HG03558 (cell line): ENCODE data around the gene CPPED1.

ENCODE experiments used
- ATAC-seq: cut with Tn5 transposase; IDR thresholded peaks from one replicate; pipeline ENCODE4 v1.9.1; 2021; ENCODE audit warnings: moderate number of reproducible peaks; ENCODE audit not compliant: unreplicated experiment; ENCODE audit errors: extremely low read depth

CPPED1 gene

DNA sequence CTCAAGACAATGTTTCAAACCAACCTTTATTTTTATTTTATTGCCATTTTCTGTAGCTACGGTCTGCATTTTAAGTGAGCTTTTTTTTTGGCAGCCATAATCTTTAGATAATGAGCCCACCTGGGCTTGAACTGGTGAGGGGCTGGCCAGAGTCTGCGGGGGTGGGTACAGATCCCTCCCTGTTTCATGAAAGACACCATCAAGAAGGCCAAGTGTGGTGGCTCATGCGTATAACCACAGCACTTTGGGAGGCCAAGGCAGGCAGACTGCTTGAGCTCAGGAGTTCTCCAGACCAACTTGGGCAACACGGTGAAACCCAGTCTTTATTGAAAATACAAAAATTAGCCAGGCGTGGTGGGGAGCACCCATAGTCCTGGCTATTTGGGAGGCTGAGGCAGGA, 113.7 kb downstream of the CPPED1 start:
- no peak for ATAC-seq

DNA sequence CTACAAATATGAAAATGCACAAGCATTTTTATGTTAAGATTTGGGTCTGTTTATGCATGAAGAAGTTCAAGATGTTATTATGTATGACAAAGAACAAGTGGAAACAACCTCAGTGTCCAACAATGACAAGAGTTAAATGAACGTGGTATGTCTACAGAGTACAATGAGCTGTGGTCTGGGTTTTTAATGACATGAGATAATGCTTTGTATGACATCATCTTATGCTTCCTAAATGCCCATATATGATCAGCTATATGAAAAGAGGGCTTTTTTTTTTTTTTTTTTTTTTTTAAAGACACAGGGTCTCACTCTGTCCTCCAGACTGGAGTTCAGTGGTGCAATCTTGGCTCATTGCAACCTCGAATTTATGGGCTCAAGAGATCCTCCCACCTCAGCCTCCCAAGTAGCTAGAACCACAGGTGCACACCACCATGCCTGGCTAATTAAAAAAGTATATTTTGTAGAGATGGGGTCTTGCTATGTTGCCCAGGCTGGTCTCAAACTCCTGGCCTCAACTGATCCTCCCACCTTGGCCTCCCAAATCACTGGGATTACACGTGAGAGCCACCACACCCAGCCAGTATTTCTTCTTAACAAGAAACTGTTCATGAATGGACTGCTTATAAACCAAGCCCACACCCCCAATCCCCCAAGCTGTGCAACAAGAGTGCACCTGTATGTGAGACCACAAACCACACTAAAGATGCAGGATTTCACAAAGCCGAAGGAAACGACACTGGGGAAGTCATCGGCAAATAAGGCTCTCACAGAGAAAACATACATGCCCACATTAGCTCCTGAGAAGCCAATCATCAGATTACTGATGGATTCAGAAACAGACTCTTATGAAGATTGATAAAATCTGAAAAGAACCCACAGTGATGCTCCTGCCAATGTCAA, 114.5 kb downstream of the CPPED1 start:
- ATAC-seq = no peak

DNA sequence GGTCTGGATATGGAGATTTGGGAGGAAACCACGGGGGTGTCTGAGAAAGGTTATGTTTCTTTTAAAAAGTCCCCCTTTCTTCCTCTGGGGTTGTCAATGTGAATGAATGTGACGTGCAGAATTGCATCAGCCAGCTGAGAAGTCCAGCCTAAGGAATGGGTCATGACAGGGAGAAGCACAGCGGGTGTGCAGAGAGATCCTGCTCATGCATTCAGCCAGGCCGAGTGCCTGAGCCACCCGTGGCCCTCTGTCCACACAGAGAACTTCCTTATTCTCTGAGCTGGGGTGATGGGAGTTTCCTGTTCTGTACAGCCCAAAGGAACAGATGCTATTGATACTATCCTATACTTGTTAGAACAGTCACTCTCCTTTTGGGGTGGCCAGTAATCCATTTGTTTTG, 117.9 kb downstream of the CPPED1 start:
- ATAC-seq = no peak

DNA sequence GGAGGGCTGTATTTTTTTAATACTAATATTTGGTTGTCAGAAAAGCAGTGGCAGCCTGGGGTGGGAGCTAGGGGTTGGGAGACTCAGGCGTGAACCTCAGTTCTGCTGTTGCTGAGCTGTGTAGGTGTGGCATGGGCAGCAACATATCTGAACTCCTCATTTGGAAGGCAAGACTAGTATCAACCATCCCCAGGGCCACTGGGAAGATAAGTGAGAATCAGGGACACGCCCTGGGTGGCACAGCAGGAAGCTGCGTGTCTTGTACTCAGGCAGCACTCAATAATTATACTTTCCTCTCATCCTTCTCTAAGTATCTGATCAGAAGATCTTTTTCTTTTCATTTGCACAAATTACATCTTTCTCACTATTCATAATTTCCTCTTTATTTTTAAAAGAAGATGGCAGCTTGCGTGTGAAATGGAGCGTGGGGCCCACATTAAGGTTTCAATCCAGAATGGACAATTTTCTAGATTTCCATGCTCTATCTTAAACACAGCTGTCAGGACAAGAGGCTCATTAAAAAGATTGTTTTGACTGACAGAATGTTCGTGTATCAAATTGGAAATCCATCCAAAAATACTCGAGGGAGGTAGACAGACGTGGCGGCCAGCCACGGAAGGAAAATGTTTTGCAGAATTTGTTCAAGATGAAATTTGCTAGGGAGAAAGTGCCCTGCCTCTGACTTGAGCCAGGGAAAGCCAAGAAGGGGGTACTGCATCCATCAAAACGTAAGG, 121.1 kb downstream of the CPPED1 start:
- ATAC-seq = no peak

DNA sequence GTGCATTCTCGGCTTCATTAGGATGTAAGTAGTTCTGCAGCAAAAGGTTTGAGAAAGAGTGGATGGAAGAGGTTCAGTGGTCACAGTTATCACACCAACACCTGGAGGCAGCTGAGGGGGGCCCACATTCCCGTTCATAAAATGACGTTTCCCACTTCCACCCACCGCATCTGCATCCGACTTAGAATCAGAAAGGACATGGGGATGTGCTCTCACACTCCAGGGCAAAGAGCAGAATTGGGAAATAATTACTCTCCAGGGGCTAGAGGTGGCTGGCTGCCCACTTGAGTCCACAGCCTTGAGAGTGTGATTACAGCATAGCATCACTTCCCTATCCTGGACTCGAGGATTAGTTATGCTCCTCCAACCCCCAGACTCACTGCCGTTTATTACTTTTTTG, 122.0 kb downstream of the CPPED1 start:
- no peak for ATAC-seq

DNA sequence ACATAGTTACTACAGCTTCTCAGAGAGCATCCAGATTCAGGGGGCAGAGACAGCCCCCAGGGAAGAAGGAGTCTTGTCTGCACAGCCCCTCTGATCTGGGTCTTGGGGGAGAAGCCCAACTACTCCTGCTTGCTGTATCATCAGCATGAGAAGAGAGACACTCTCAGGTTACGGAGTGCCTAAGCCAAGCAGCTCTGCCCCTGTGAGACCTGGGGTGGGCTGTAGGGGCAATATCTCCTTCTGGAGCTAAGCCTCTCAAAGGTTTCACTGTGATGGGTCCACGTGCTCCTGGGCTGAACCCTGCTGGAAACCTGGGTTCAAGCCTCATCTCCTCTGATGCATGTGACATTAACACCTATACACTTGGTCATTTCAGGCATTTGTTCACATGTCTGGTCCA, 123.2 kb downstream of the CPPED1 start:
- no peak for ATAC-seq

DNA sequence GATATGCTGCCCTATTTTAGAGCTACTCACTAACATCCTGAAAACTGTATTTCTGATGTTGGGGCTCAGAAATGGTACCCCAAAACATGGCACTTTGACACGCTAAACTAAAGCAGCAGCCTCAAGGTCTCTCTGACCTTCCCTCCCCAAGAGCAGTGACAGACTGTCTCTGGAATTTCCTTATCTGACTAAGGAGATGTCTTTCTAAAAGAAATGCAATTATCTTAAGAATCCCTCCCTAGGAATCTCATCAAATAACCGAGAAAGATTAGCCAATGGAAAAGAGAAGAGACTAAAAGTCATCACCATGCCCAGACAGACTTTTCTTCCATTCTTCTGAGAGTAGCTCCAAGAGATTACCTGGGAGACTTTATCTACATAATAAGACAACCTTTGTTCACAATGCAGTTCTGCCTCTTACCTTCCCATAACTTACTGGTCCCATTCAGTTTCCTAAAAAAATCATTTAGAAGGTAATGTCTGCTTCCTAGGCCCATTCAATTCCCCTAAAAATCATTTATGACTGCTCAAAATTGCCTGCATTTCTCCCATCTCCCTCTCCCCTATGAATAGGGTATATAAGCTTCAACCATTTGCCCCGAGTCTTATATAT, 123.9 kb downstream of the CPPED1 start:
- no peak for ATAC-seq

DNA sequence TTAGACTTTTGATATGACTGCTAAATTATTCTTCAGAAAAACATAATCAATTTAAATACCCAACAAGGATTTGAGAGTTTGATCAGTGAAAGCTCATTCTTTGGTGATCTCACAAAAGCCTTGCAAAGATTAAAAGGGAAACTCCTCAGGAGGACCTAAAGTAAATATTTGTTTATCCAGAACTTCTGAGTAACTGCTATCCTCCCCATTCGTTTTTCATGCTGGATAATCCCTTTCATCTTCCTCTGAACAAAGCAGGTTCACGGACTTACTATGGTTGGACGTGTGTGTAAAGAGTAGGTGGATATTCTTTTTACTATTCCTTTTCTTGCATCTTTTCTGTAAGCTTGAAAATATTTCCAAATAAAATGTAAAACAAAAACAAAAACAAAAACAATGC, 124.7 kb downstream of the CPPED1 start:
- ATAC-seq = no peak

DNA sequence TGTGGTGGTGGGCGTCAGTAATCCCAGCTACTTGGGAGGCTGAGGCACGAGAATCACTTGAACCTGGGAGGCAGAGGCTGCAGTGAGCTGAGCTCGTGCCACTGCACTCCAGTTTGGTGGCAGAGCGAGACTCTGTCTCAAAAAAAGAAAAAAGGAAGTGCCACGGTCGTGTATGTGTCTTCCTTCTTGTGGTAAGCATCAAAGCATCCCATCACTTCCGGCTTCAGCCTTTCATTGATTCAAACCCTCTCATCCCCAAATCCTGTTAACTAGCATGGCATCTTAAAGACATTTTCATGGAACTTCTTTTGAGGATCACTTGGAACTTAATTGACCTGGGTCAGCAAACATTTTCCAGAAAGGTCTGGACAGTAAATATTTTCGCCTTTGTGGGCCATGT, 126.2 kb downstream of the CPPED1 start:
- ATAC-seq = no peak

DNA sequence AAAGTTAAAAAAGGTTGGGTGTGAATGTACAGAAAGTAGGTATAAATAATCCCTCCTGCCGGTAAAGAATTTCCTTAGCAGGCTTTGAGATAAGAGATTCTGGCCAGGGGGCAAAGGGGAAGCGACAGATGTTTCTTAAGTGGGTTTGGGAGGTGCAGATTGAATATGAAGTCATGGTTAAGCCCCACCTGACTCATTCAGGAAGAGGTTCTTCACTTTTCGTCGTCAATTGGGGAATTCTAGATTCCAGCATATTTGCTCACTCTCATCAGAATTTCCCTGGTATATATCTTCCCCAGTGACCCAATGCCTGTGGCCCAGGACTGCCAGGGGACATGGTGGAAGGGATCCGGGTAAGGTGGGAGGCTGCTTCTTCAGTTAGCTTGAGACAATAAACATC, 127.8 kb downstream of the CPPED1 start:
- ATAC-seq = no peak

DNA sequence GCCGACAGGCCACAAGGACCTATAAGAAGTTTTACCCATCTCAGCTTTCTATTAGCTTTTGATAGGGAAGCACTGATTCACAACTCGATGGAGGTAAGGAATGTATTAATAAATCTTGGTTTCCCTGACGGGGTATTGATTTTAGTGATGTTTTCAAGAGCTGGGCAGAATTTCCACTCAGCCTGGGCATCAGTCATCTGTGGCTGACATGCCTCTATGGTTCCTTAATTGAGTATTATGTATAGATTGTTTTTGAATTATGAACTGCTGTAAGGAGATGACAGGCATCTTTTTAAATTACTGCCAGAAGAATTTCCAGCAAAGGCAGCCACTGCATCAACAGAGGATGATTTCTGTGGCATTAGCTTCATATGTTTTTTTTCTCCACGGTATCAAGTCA, 128.6 kb downstream of the CPPED1 start:
- ATAC-seq = no peak

DNA sequence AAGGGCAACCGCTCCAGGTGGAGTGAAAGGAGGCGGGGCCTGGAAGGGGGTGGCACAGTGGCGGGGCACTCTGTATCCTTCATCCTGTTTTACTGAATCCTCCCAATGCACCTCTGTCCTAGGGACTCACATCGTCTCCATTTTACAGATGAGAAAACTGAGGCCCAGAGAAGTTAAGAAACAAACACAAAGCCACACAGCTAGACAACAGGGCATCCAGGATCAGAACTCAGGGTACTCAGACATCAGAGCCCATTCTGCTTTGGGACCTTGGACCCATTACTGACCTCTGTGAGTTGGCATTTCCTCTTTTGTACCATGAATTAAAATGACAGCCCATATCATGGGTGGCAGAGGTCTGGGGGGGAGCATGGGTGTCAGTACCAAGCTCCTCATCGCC, 129.2 kb downstream of the CPPED1 start:
- no peak for ATAC-seq

DNA sequence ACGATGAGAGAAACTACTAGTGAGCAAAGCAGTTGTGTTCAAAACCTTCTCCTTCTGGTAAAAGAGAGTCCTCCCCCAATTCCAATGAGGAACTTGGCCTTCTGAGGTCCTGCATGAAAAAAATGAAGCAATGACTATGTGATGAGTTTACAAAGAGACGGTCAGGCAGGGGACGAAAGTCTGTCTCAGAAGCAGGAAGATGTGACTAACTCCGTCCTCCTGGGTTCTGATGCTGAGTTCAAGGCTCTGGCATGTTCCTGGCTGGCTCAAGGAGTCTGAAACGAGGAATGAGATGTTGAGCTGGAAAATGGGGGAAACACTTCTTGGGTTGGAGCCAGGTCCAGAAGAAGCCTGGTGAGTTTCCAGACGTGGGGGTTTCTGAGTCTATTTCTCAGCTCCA, 129.6 kb downstream of the CPPED1 start:
- no peak for ATAC-seq

DNA sequence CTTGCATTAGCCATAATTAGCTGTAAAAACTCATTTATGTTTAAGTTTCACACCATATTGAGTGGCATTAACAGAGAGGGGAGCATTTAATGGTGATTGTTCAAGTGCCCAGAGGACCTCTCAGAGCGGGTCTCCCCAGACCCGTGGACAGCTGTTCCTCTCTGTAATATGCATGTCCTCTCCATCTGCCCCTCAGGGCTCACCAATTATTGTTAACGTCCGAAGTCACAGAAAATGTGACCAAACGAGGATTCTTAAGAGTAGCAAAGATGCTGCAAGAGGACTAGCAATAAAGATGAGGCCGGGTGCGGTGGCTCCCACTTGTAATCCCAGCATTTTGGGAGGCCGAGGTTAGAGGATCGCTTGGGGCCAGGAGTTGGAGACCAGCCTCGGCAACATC, 130.2 kb downstream of the CPPED1 start:
- ATAC-seq = no peak

DNA sequence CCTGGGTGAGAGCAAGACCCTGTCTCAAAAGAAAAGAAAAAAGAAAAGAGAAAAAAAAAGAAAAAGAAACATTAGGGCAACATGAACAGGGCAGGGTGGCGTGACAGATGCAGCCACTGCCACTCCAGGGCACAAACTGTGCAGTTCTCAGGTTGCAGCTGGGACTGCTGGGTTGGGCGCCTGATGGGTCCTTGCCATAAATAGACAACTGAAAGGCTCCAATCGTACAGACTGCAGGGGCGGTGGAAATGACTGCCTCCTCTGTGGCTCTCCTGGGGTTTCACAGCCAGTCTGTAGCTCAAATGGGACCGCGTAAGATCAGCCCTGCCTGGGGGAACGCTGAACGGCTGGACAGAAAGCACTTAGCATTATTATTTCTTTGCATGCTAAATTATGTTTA, 130.7 kb downstream of the CPPED1 start:
- no peak for ATAC-seq

DNA sequence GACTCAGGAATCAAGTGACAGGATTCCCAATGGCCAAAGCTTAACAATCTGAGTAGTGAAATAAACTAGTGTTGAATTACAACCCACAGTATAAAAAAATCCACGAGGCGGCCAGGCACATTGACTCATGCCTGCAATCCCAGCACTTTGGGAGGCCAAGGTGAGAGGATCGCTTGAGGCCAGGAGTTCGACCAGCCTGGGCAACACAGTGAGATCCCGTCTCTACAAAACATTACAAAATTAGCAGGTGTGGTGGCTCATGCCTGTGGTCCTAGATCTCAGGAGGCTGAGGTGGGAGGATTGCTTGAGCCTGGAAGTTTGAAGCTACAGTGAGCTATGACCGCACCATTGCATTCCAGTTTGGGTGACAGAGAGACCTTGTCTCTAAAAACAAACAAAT, 133.8 kb downstream of the CPPED1 start:
- ATAC-seq = no peak

DNA sequence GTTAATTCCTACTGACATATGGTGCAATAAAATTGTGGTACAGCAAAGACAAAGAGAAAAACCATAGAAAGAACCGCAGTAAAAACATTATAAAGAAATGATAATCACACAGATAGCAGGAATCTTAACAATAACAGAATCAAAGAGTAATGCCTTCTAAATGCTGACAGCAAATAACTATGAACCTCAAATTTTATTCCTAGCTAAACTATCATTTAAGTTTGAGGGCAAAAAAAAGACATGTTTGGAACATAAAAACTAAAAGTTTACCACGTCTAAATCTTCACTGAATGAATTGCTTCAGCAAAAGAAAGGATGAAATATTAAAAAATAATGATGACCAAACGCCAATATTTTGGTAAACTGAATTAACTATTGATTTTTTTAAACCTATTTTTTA, 135.8 kb downstream of the CPPED1 start:
- ATAC-seq = no peak

DNA sequence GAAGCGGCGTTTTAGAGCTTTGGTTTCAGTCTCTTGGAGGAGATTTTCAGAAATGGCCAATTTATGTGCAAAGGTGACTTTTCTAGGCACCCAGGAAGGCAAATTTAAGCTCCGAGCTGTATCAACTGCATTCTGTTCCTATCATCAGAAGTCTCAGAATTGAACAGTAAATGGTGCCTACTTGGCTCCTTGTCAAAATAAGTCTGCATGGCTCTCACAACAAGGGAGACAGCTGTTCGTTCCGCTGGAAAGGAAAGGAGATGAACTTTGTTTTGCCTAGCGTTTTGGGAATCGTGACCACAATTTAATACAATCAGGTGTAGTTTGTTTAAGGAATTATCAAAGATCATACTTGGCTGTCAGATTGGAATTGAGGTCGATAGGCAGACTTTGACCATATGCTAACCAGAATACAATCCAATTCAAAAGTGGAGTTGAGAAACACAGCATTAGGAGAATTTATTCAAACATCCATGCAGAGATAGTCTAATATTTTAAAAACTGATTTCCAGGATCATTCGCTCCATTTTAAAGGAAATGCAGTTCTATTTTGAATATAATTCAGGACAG, 139.4 kb downstream of the CPPED1 start:
- no peak for ATAC-seq

DNA sequence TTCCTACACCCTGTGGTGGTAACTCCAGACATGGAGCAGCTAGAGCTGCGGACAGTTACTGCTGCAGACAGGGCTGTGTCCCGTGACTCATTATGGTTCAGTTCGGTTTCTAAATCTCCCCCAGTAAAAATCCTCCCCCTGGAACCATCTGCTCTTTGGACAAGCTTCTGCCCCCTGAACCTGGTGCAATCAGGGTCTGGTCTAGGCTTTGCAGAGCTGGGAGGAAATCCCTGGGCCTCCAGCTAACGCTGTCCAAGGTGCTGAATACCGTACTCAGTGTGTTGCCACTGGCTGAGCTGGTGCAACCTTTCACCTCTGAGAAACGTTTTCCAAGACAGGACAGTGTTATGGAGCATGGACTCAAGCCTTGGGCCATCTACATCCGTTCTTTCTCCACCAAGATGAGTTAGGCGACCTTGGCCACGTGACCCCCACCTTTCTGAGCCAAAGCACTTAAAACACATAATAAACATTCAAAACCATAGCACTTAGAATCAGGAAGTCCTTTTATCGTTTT, 142.0 kb downstream of the CPPED1 start:
- no peak for ATAC-seq

DNA sequence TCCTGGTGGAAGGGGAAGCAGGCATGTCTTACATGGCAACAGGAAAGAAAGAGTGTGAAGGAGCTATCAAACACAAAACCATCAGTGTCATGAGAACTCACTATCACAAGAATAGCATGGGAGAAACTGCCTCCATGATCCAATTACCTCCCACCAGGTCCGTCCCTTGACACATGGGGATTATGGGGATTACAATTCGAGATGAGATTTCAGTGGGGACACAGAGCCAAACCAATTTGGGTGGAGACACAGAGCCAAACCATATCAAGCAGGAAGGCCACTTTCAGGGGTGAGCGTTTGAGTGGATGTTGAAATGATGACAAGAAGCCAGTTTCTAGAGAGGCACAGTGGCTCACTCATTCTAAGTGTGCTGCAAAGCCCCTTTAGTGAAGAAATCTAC, 143.8 kb downstream of the CPPED1 start:
- no peak for ATAC-seq

DNA sequence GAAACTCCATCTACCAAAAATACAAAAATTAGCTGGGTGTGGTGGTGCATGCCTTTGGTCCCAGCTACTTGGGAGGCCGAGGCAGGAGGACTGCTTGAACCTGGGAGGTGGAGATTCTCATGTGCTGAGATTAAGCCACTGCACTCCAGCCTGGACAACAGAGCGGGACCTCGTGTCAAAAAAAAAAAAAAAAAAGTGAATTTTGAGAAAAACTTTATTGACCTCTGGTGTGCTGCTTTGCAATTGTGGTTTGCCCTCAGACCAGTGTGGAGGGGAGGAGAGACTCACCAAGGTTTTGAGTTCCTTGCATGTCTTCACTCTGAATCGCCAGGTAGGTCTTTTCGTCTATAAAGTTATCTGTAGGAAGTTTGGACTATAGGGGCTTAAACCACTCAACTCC, 145.2 kb downstream of the CPPED1 start:
- no peak for ATAC-seq
